ENCODE measurements around the gene PRXL2C. TPM values are rescaled to one million over a fixed set of nuclear protein-coding genes. Genes with fewer than 3 reads are reported as not detected.

Gene PRXL2C, protein sequence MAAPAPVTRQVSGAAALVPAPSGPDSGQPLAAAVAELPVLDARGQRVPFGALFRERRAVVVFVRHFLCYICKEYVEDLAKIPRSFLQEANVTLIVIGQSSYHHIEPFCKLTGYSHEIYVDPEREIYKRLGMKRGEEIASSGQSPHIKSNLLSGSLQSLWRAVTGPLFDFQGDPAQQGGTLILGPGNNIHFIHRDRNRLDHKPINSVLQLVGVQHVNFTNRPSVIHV
- 16.3 to 18.3 TPM (median 17.0 TPM) in 5 replicates for total RNA-seq (2022; extraction: Qiagen RNA extraction)

GRCh38 chr9:96655198-96655851, at the start of gene PRXL2C:
TSS of gene PRXL2C (minus strand) at chr9:96655317. CDS start at chr9:96655281, 36 bp downstream.

GRCh38 chr9:96619491-96620180, 35.5 kb downstream of the PRXL2C start, which contains the start of gene CDC14B:
TSS of gene CDC14B (minus strand) at chr9:96619843. CDS start at chr9:96619378, 465 bp downstream.

Other genes with a start within 250 kb of the PRXL2C start
- 5.3 to 6.2 TPM (median 5.6 TPM) in 5 replicates for gene ZNF367, start 236.9 kb downstream of the PRXL2C start, total RNA-seq (2022; extraction: Qiagen RNA extraction)
- 14.9 to 16.1 TPM (median 15.8 TPM) in 5 replicates for gene HABP4, start 205.1 kb downstream of the PRXL2C start, total RNA-seq (2022; extraction: Qiagen RNA extraction)
- 12.6 to 14.8 TPM (median 13.4 TPM) in 5 replicates for gene CDC14B, start 35.5 kb downstream of the PRXL2C start, total RNA-seq (2022; extraction: Qiagen RNA extraction)
- 3.7 to 6.4 TPM (median 4.8 TPM) in 5 replicates for gene ZNF510, start 122.8 kb upstream of the PRXL2C start, total RNA-seq (2022; extraction: Qiagen RNA extraction)
- gene ZNF782, start 199.2 kb upstream of the PRXL2C start, total RNA-seq (2022; extraction: Qiagen RNA extraction), result 1.5 to 2.6 TPM (median 1.8 TPM) in 5 replicates